ENCODE results near the gene NOL11.
A peak's percentile ranks its signal among the peaks of the same experiment; 100 is the strongest.

Gene NOL11

DNA sequence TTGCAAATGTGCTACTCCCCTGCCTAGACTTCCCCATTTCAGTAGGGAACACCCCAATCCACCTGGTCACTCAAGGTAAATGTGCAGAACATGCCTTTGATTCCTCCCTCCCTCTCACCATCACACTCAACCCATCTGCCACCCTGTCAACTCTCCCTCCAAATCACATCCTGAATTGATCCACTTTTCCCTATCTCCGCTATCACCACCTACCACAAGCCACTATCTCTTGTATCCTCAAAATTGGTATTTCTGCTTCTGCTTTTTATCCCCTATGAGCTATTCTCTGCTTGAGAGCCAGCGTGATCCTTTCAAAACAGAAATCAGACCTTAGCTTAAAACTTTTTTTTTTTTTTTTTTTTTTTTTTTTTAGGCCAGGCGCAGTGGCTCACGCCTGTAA, 5.4 kb upstream of the NOL11 start:
- H3K36me3 Mint-ChIP-seq (ENCODE audit: low read depth), result peaks cover 4% of the 10 kb centered on the region
- DNase-seq, result no peak
- H3K9me3 Mint-ChIP-seq, result peaks cover 14% of the 10 kb centered on the region
- H3K27me3 Mint-ChIP-seq (ENCODE audit: low read depth, poor library complexity), result peaks cover 5% of the 10 kb centered on the region
- no peak for TF ChIP-seq CTCF (IDR thresholded peaks at IDR 0.05)
- H3K4me3 Mint-ChIP-seq, result no peak overlapping the region
- peaks cover 23% of the 10 kb centered on the region for H3K4me1 Mint-ChIP-seq
- no peak overlapping the region for H3K27ac Mint-ChIP-seq

DNA sequence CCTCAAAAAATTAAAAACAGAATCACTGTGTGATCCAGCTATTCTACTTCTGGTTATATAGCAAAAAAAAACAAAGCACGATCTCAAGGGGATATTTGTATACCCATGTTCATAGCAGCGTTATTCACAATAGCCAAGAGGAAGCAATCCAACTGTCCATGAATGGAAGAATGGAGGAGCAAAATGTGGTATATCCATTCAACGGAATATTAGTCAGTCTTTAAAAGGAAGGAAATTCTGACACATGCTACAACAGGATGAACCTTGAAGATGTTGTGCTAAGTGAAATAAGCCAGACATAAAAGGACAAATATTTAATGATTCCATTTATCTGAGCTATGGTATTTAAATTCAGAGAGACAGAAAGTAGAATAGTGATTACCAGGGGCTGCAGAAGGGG, 4.6 kb upstream of the NOL11 start:
- H3K36me3 Mint-ChIP-seq (ENCODE audit: low read depth), result peaks cover 4% of the 10 kb centered on the region
- no peak overlapping the region for H3K4me3 Mint-ChIP-seq
- peaks cover 8% of the 10 kb centered on the region for H3K27me3 Mint-ChIP-seq (ENCODE audit: low read depth, poor library complexity)
- no peak overlapping the region for H3K27ac Mint-ChIP-seq
- peaks cover 25% of the 10 kb centered on the region for H3K4me1 Mint-ChIP-seq
- no peak for DNase-seq
- H3K9me3 Mint-ChIP-seq, result peaks cover 14% of the 10 kb centered on the region
- TF ChIP-seq CTCF (IDR thresholded peaks at IDR 0.05), result no peak

GRCh38 chr17:67716405-67716798, 1.3 kb upstream of the NOL11 start:
- no peak for TF ChIP-seq CTCF (IDR thresholded peaks at IDR 0.05)
- no peak overlapping the region for H3K4me3 Mint-ChIP-seq
- H3K36me3 Mint-ChIP-seq (ENCODE audit: low read depth), result peaks cover 12% of the 10 kb centered on the region
- H3K27ac Mint-ChIP-seq, result no peak overlapping the region
- DNase-seq, result no peak
- peaks cover 8% of the 10 kb centered on the region for H3K27me3 Mint-ChIP-seq (ENCODE audit: low read depth, poor library complexity)
- peaks cover 14% of the 10 kb centered on the region for H3K9me3 Mint-ChIP-seq
- peaks cover 35% of the 10 kb centered on the region for H3K4me1 Mint-ChIP-seq

- H3K36me3 Mint-ChIP-seq (ENCODE audit: low read depth), result peaks cover 20% of the 10 kb centered on the region
- H3K27me3 Mint-ChIP-seq (ENCODE audit: low read depth, poor library complexity), result peaks cover 7% of the 10 kb centered on the region
- peaks cover 35% of the 10 kb centered on the region for H3K4me1 Mint-ChIP-seq
- DNase-seq, result no peak
- peak overlapping the region; percentile 99 for H3K4me3 Mint-ChIP-seq
- no peak for TF ChIP-seq CTCF (IDR thresholded peaks at IDR 0.05)
- H3K27ac Mint-ChIP-seq, result peak overlapping the region; percentile 72
- peaks cover 14% of the 10 kb centered on the region for H3K9me3 Mint-ChIP-seq
These were observed 528 bp upstream of the NOL11 start for GRCh38 chr17:67717192-67717623.

DNA sequence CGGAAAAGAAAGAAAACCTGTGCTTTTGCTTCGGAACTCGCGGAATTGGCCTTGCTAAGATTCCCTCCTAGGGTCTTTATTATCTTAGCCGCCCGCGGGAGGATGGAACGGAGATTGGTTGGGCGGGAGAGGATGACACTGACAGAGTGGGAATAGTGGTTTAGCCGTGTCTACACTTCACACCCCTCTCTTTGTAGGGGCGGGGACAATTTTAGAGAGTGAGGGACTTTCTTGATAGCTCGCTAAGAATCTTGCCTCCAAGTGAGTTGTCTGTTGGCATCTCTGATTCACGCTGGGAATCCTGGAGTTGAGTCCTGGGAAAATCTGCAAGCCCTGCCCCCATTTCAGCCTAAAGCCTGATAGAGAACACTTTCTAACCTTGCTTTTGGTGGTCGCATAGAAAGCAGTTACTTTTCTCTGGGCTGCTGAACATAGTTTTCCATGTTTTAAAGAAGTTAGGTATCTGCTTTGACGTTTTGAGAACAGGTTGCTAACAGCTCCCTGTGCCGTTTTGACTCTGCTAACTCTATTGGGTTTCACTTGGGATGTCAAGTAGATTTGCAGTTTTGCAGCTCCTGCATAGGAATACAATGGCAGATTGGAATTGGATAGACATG, 697 bp downstream of the NOL11 start:
- DNase-seq, result peak; percentile 53
- Mint-ChIP-seq H3K4me3 (peak overlapping the region; percentile 99), H3K9me3 (peaks cover 7% of the 10 kb centered on the region)

More for the DNA sequence above, 697 bp downstream of the NOL11 start:
- Mint-ChIP-seq H3K27me3 (ENCODE audit: low read depth, poor library complexity) (peaks cover 4% of the 10 kb centered on the region), H3K4me1 (peaks cover 35% of the 10 kb centered on the region), H3K36me3 (ENCODE audit: low read depth) (peaks cover 22% of the 10 kb centered on the region), H3K27ac (peak overlapping the region; percentile 100)
- no peak for TF ChIP-seq CTCF (IDR thresholded peaks at IDR 0.05)

All from nephron progenitor cell (in vitro differentiated cells).